ENCODE results near the gene GRIK5.

Gene GRIK5

GRCh38 chr19:42113641-42114348 lies 43.8 kb upstream of the GRIK5 start:
- no peak overlapping the region for H3K27ac ChIP-seq

GRCh38 chr19:42111811-42112210 lies 41.8 kb upstream of the GRIK5 start:
- H3K27ac ChIP-seq = no peak overlapping the region
- no peak for TF ChIP-seq ZFX (IDR thresholded peaks at IDR 0.05)
- TF ChIP-seq CTCF (conservative IDR thresholded peaks at IDR 0.05) = no peak

More at GRCh38 chr19:42113641-42114348, 43.8 kb upstream of the GRIK5 start:
- TF ChIP-seq ZFX (IDR thresholded peaks at IDR 0.05) (no peak), CTCF (conservative IDR thresholded peaks at IDR 0.05) (no peak)

GRCh38 chr19:42111384-42111783 lies 41.4 kb upstream of the GRIK5 start:
- TF ChIP-seq ZFX (IDR thresholded peaks at IDR 0.05) (no peak), CTCF (conservative IDR thresholded peaks at IDR 0.05) (no peak)
- H3K27ac ChIP-seq = no peak overlapping the region

- no peak overlapping the region for H3K27ac ChIP-seq
- no peak for TF ChIP-seq CTCF (conservative IDR thresholded peaks at IDR 0.05)
- no peak for TF ChIP-seq ZFX (IDR thresholded peaks at IDR 0.05)
These were observed 40.7 kb upstream of the GRIK5 start for GRCh38 chr19:42110658-42111057.

GRCh38 chr19:42109896-42110295 lies 39.9 kb upstream of the GRIK5 start:
- no peak for TF ChIP-seq CTCF (conservative IDR thresholded peaks at IDR 0.05)
- TF ChIP-seq ZFX (IDR thresholded peaks at IDR 0.05) = no peak
- no peak overlapping the region for H3K27ac ChIP-seq

- TF ChIP-seq ZFX (IDR thresholded peaks at IDR 0.05) (no peak), CTCF (conservative IDR thresholded peaks at IDR 0.05) (peak; percentile 90)
- H3K27ac ChIP-seq = no peak overlapping the region
These were observed 38.8 kb upstream of the GRIK5 start for GRCh38 chr19:42108527-42109389.

GRCh38 chr19:42105368-42105767 lies 35.4 kb upstream of the GRIK5 start:
- TF ChIP-seq ZFX (IDR thresholded peaks at IDR 0.05) (no peak), CTCF (conservative IDR thresholded peaks at IDR 0.05) (no peak)

More at GRCh38 chr19:42105368-42105767, 35.4 kb upstream of the GRIK5 start:
- no peak overlapping the region for H3K27ac ChIP-seq
